GM10266 (cell line): ENCODE data around the gene ALDH3A2.

Source experiments
- DNase-seq: peaks from one replicate; pipeline ENCODE4 v3.0.0; 2012; ENCODE audit errors: extremely low spot score
- TF ChIP-seq, protein P1 (sequence below): IDR thresholded peaks from 2 replicates; pipeline ENCODE4 v1.5.1; 2012; ENCODE audit warnings: mild to moderate bottlenecking, low read depth; ENCODE audit not compliant: control insufficient read depth, insufficient read depth; ENCODE audit errors: missing control alignments

ALDH3A2 gene

DNA sequence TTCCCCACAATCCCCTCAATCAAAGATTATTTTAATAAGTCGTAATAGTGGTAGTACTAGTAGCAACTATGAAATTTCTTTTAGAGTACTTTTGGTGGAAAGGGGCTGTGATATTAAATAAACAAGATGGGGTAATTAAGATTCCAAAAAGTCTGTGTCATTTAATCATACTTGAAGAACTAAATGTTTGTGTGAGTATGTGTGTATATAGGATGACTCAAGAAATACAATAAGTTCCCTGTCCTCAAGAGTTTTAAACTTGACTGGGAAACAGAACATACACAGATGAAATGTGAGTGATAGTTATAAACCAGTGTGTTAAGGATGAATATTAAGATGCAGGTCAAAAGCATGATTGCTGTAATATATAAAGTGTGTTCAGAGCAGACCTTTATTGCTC lies 2.3 kb downstream of the ALDH3A2 start:
- TF ChIP-seq, protein P1, sequence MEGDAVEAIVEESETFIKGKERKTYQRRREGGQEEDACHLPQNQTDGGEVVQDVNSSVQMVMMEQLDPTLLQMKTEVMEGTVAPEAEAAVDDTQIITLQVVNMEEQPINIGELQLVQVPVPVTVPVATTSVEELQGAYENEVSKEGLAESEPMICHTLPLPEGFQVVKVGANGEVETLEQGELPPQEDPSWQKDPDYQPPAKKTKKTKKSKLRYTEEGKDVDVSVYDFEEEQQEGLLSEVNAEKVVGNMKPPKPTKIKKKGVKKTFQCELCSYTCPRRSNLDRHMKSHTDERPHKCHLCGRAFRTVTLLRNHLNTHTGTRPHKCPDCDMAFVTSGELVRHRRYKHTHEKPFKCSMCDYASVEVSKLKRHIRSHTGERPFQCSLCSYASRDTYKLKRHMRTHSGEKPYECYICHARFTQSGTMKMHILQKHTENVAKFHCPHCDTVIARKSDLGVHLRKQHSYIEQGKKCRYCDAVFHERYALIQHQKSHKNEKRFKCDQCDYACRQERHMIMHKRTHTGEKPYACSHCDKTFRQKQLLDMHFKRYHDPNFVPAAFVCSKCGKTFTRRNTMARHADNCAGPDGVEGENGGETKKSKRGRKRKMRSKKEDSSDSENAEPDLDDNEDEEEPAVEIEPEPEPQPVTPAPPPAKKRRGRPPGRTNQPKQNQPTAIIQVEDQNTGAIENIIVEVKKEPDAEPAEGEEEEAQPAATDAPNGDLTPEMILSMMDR, result no peak

GRCh38 chr17:19651451-19652238 lies 3.1 kb downstream of the ALDH3A2 start:
- TF ChIP-seq, protein P1, result no peak
- no peak for DNase-seq

More for the DNA sequence above, 2.3 kb downstream of the ALDH3A2 start:
- DNase-seq, result no peak

DNA sequence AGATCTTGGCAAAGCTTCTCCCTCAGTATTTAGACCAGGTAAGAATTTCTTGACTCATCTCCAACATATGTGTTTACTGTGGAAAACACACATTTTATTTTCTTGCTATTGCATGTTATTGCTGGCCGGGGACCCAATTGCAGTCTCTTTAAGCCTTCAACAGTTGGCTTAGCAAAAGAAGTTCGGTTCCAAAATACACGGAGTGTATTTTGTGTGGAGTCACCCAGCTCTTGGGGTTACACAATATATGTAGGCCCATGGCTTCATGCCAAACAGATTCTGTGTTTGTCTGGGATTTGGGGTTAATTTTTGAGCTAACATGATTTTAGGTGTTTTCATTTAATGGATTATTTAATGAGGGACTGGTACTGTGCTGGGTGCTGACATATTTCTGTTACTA lies 4.0 kb downstream of the ALDH3A2 start:
- no peak for DNase-seq
- TF ChIP-seq, protein P1, result no peak

DNA sequence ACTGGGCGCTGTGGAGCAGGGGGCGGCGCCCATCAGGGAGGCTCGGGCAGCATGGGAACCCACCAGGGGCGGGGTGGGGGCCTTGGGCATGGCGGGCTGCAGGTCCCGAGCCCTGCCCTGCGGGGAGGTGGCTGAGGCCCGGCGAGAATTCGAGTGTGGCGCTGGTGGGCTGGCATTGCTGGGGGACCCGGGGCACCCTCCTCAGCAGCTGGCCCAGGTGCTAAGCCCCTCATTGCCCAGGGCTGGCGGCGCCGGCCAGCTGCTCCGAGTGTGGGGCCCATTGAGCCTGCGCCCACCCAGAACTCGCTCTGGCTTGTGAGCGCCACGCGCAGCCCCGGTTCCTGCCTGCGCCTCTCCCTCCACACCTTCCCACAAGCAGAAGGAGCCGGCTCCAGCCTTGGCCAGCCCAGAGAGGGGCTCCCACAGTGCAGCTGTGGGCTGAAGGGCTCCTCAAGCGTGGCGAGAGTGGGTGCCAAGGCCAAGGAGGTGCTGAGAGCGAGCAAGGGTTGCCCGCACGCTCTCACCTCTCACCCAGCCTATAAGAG lies 5.9 kb downstream of the ALDH3A2 start:
- TF ChIP-seq, protein P1, result no peak
- DNase-seq, result no peak

GRCh38 chr17:19654896-19655295 lies 6.3 kb downstream of the ALDH3A2 start:
- DNase-seq, result no peak
- TF ChIP-seq, protein P1, result no peak

- DNase-seq, result no peak
- TF ChIP-seq, protein P1, result no peak
Measured at GRCh38 chr17:19656336-19656735, 7.8 kb downstream of the ALDH3A2 start.
